GM19468 (cell line): ENCODE data around the gene NDUFA13.

Experiments used
- ATAC-seq: cut with Tn5 transposase; IDR thresholded peaks from one replicate; pipeline ENCODE4 v1.9.1; 2021; ENCODE audit warnings: mild to moderate bottlenecking, moderate library complexity, moderate number of reproducible peaks; ENCODE audit not compliant: unreplicated experiment; ENCODE audit errors: extremely low read depth

Gene NDUFA13

GRCh38 chr19:19506592-19506991 lies 9.4 kb upstream of the NDUFA13 start:
- ATAC-seq, result no peak

DNA sequence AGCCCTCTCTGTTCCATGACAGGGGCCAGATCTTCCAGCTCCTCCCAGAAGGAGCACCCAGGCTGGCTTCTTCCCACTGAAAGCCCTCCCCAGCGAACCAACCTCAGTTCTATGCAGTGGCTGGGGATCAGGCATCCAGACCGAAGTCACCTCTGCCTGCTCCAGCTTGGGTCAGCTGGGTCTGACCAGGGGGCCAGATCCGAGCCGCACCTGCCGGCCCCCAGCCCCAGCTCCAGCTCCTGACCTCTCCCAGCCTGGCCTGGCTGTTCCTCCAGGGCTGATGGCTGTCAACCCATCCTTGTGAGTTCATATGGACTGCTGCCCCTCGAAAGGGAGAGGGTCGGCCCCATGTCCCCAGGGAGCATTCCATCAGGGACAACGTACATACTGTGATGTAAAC lies 8.7 kb upstream of the NDUFA13 start:
- ATAC-seq, result no peak

GRCh38 chr19:19508217-19508616 lies 7.8 kb upstream of the NDUFA13 start:
- no peak for ATAC-seq

- no peak for ATAC-seq
Measured at GRCh38 chr19:19510432-19510831, 5.6 kb upstream of the NDUFA13 start.

DNA sequence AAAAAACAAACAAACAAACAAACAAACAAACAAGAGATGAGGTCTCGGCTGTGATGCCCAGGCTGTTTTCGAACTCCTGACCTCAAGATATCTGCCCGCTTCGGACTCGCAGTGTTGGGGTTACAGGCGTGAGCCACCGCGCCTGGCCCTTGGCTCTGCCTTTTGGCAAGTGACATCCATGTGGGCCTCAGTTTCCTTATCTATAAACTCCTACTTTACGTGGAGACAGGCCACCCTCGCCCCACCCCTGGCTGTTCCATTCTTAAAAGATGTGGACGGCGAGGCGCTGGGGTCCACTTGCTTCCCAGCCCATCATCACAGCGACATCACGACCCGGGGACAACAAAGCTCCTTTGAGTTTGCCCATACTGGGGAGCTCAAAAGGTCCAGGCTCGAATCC lies 2.3 kb upstream of the NDUFA13 start:
- ATAC-seq, result no peak

DNA sequence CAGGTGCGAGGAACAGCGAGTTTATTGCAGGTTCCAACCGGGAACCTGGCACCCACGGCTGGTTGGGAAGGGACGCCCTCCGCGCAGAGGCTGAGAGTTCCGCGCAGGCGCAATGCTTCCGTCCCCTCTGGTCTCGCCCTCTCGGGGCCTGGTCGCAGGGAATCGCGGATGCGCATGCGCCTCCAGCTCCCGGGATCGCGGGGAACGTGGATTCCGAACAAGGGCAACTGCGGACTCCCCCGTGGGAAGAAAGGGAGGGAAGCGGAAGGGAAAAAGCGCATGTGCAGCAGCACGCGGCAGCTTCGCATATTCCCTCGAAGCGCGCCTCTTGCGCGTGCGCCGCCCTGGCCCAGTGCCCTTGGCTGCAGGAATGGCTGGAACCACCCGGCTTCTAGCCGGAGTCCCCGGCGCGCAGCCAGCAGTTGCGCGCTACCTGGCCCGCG lies 1.8 kb upstream of the NDUFA13 start:
- ATAC-seq, result no peak

GRCh38 chr19:19514881-19515641 lies 964 bp upstream of the NDUFA13 start, which contains the start of gene TSSK6:
TSS of gene TSSK6 (minus strand) at chr19:19515548. CDS start at chr19:19515427, 121 bp downstream.
- no peak for ATAC-seq

DNA sequence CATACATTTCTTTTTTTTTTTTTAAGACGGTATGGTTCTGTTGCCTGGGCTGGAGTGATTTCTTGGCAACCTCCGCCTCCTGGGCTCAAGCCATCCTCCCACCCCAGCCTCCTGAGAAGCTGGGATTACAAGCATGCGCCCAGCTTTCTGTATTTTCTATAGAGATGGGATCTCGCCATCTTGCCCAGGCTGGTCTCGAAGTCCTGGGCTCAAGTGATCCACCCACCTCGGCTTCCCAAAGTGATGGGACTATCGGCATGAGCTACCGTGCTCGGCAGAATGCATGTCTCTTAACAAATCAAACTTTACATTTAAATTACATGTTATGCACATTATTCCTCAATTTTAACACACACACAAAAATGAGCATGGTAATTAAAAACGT lies 1.2 kb downstream of the NDUFA13 start:
- no peak for ATAC-seq

DNA sequence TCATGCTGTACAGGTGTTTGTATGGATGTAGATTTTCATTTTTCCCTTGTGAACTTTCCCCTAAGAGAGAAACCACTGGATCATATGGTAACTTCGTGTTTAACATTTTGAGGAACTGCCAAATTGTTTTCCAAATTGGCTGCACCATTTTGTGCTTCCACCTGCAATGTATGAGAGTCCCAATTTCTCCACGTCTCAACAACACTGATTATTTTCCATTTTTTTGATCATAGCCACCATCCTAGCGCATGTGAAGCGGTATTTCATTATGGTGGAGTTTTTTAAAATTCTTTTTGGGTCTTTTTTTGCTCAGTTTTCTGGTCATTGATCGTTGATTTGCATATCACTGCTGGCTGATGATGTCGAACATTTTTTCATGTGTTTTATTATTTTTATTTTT lies 5.0 kb downstream of the NDUFA13 start:
- ATAC-seq, result no peak

DNA sequence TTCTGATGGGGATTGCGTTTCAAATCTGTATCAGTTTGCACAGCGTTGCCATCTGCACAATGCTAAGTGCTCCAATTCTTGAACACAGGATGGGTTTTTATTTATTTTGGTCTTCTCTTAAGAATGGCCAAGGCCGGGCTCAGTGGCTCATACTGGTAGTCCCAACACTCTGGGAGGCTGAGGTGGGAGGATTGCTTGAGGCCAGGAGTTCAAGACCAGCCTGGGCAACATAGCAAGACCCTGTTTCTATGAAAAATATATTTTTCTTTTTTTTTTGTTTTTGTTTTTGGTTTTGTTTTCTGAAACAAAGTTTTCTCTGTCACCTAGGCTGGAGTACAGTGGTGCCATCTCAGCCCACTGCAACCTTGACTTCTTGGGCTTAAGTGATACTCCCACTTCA lies 7.2 kb downstream of the NDUFA13 start:
- no peak for ATAC-seq

DNA sequence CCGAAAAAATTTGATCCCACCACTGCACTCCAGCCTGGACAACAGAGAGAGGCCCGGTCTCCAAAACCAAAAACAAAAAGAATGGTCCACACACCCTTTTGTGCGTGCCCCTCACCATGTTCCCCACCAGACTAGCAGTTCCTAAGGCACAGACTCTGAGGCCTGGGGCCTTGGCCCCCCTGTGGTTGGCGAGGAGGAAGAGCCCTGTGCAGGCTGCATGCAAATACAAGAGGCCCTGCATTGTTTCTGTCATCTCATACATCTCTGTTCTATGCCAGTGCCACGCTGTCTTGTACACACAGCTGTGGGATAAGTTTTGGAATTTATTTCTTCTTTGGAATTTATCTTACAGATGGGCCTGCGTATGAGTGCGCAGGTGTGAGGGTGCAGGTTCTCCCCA lies 8.0 kb downstream of the NDUFA13 start:
- no peak for ATAC-seq

DNA sequence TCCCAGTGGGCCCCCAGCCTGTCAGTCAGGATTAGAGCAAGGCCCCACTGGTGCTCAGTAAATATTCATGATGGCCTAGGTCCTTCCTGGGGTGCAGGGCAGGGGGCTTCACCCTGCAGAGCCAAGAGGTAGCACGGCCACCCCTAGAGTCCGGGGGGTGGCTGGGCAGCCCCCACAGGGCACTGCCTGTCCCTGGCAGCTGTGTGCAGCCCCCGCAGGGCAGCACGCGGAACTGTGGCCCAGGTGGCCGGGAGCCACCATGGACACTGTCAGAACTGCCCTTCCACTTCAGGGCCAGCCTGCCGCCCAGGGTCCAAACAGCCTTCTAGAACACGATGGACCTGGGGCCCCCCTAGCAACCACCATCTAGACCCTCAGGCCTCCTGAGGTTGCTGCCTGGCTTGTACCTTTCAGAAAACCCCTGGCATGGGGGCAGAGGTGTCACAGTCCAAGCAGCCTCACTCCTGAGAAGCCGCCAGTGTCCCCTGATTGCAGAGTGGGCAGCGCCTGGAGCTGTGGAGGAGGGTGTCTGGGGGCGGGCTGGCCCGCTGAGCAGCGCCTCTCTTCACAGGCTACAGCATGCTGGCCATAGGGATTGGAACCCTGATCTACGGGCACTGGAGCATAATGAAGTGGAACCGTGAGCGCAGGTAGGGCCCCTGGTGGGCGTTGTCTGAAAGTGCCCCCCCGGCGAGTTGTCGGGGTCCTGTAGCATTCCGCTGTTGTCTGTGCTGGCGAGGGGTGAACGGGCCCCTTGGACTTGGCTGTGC lies 9.8 kb downstream of the NDUFA13 start:
- no peak for ATAC-seq

- ATAC-seq, result no peak
Measured at GRCh38 chr19:19526581-19527370, 10.8 kb downstream of the NDUFA13 start.

GRCh38 chr19:19527371-19527656 lies 11.3 kb downstream of the NDUFA13 start:
- ATAC-seq, result no peak

DNA sequence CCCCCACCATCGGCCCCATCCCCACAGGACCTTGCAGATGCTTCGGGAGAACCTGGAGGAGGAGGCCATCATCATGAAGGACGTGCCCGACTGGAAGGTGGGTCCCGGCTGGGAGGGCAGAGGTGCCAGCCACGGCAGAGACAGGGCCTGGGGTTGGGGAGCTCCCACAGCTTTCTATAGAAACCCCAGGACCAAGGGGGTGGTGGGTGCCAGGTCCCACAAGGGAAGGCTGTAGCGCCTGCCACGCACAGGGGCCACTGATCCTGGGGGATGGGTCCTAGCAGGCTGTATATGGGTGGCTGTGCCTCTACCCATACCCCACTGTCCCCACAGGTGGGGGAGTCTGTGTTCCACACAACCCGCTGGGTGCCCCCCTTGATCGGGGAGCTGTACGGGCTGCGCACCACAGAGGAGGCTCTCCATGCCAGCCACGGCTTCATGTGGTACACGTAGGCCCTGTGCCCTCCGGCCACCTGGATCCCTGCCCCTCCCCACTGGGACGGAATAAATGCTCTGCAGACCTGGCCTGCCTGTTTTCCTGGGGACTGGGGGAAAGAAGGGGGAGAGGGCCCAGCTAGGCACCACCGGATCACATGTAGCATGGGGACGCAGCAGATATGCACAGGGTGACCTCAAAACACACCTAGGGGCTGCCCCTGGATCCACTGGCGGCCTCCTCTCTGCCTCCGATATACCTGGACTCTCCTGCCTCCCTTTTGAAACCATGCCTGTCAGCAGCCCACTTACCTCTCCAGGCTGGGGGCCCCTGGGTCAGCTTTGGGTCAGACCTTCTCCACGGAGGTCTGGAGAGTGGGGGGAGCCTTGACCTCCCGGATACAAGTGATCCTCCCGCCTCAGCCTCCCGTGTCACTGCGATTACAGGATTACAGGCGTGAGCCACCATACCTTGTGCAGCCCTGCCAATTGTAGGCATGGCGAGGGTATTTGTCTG lies 11.9 kb downstream of the NDUFA13 start:
- no peak for ATAC-seq

DNA sequence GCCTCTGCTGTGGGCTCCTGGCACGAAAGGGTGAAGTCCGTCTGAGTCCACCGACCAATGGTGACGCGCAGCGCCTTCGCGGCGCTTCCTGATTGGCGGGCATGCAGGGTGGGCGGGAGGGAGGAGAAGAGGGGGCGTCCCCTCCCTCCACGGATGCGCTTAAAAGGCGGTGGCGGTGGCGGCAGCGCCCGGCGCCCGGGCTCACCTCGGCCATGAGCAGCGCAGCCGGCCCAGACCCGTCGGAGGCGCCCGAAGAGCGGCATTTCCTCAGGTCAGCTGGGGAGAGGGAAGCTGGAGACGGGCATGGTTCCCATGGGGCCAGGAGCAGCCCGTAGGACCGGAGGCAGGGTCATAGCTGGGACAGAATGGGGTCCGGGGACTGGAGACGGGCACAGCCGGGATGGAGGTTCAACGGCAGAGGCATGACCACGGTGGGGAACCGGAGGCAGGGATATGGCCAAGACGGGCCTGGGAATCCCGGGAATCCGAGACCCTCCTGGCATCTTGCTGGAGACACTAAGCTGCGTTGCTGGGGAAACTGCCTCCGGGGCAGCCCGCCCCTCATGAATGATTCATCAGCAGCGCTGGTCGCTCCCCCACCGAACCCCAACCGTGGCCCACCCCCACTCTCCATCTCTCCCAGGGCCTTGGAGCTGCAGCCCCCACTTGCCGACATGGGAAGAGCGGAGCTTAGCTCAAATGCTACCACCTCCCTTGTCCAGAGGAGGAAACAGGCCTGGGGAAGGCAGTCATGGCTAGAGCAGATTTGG lies 12.9 kb downstream of the NDUFA13 start, which contains the start of gene YJEFN3:
TSS of gene YJEFN3 (plus strand) at position 191 of the 770 bp plus-strand sequence. CDS start at position 213, 22 bp downstream.
- ATAC-seq, result no peak

DNA sequence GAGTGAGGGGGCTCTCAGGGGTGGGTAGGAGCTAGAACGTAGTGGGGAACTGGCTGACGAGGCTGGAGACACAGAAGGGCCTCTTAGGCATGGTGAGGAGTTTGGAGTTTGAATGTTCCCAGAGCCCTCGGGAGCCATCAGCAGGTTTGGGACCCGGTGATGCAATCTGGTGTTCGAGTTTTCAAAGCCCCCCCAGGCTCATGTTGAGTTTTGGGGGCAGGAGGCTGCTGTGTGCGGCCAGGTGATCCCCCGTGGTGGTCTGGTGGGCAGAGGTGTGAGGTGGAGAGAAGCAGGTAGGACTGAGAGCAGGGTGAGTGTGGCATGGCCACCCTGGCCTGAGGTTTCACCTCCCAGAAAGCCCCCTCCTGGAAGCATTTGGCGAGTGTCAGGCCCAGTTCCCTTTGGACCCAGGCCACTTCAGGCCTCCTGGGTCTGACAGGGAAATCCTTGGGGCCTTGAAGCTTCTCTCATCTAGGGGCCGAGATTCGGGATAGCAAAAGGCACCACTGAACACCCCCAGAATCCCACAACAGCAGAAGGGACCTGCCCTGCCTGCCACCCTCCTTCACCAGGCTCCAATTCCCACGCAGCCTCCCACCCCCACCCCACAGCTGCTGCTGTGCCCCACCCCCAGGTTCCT lies 13.9 kb downstream of the NDUFA13 start:
- ATAC-seq, result no peak

- no peak for ATAC-seq
Measured at GRCh38 chr19:19530423-19530804, 14.4 kb downstream of the NDUFA13 start.

- ATAC-seq, result no peak
Measured at GRCh38 chr19:19530889-19531288, 14.9 kb downstream of the NDUFA13 start.
